ENCODE measurements around the gene SLITRK3. TPM values are rescaled to one million over a fixed set of nuclear protein-coding genes. Genes with fewer than 3 reads are reported as not detected.

SLITRK3 gene
- total and polyA plus RNA-seq, 4 donors, result 0.03 to 0.26 (median 0.24) TPM; not detected in 1

- H3K27ac ChIP-seq (ENCODE audit: low read depth in 1 of 2, low read length in 2 of 2), result no peak overlapping the region
- peaks cover 0 to 6% of the 10 kb centered on the region in 2 donors for H3K27me3 ChIP-seq (ENCODE audit: control insufficient read depth in 1 of 2, insufficient read depth in 2 of 2, low read length in 1 of 2)
- H3K36me3 ChIP-seq (ENCODE audit: control insufficient read depth in 1 of 2, insufficient read depth in 2 of 2, low read length in 1 of 2), result no peaks in the 10 kb centered on the region
- intact Hi-C loops (cut with DNase I), result no loop called here
- no peak for DNase-seq
- peak overlapping the region in 1 of 2 donors; percentile 21 for H3K4me3 ChIP-seq (ENCODE audit: low read length in 2 of 2)
- peaks cover 4 to 10% of the 10 kb centered on the region in 2 donors for H3K4me1 ChIP-seq (ENCODE audit: control insufficient read depth in 1 of 2, insufficient read depth in 2 of 2, low read length in 2 of 2)
- WGBS, 2 donors, result 2 to 3% methylated on average over 22 of the region's 22 CpGs
- ATAC-seq (ENCODE audit: low FRiP score), result no peak
- H3K9me3 ChIP-seq (ENCODE audit: control insufficient read depth, low read length), result no peaks in the 10 kb centered on the region
Observed at GRCh38 chr3:165194511-165195240, 1.5 kb downstream of the SLITRK3 start.

GRCh38 chr3:165193366-165194254 is 2.6 kb downstream of the SLITRK3 start:
- intact Hi-C loops (cut with DNase I), result no loop called here
- ATAC-seq (ENCODE audit: low FRiP score), result no peak
- no peak for DNase-seq
- H3K27ac ChIP-seq (ENCODE audit: low read depth in 1 of 2, low read length in 2 of 2), result no peak overlapping the region
- H3K36me3 ChIP-seq (ENCODE audit: control insufficient read depth in 1 of 2, insufficient read depth in 2 of 2, low read length in 1 of 2), result no peaks in the 10 kb centered on the region
- H3K4me1 ChIP-seq (ENCODE audit: control insufficient read depth in 1 of 2, insufficient read depth in 2 of 2, low read length in 2 of 2), result peaks cover 4 to 10% of the 10 kb centered on the region in 2 donors
- H3K27me3 ChIP-seq (ENCODE audit: control insufficient read depth in 1 of 2, insufficient read depth in 2 of 2, low read length in 1 of 2), result peaks cover 0 to 6% of the 10 kb centered on the region in 2 donors
- WGBS, 2 donors, result 1 to 2% methylated on average over 18 of the region's 18 CpGs
- H3K4me3 ChIP-seq (ENCODE audit: low read length in 2 of 2), result peak overlapping the region in 1 of 2 donors; percentile 44
- no peaks in the 10 kb centered on the region for H3K9me3 ChIP-seq (ENCODE audit: control insufficient read depth, low read length)

- WGBS, 2 donors, result 5 to 7% methylated on average over 13 to 14 of the region's 14 CpGs
- ATAC-seq (ENCODE audit: low FRiP score), result no peak
- Histone ChIP-seq H3K27ac (ENCODE audit: low read depth in 1 of 2, low read length in 2 of 2) (no peak overlapping the region), H3K27me3 (ENCODE audit: control insufficient read depth in 1 of 2, insufficient read depth in 2 of 2, low read length in 1 of 2) (peaks cover 0 to 6% of the 10 kb centered on the region in 2 donors), H3K4me3 (ENCODE audit: low read length in 2 of 2) (no peak overlapping the region), H3K9me3 (ENCODE audit: control insufficient read depth, low read length) (no peaks in the 10 kb centered on the region), H3K36me3 (ENCODE audit: control insufficient read depth in 1 of 2, insufficient read depth in 2 of 2, low read length in 1 of 2) (no peaks in the 10 kb centered on the region), H3K4me1 (ENCODE audit: control insufficient read depth in 1 of 2, insufficient read depth in 2 of 2, low read length in 2 of 2) (peaks cover 4 to 10% of the 10 kb centered on the region in 2 donors)
- intact Hi-C loops (cut with DNase I), result no loop called here
- DNase-seq, result no peak
Observed at GRCh38 chr3:165192610-165193192, 3.5 kb downstream of the SLITRK3 start.

- Histone ChIP-seq H3K36me3 (ENCODE audit: control insufficient read depth in 1 of 2, insufficient read depth in 2 of 2, low read length in 1 of 2) (no peaks in the 10 kb centered on the region), H3K9me3 (ENCODE audit: control insufficient read depth, low read length) (no peaks in the 10 kb centered on the region), H3K27me3 (ENCODE audit: control insufficient read depth in 1 of 2, insufficient read depth in 2 of 2, low read length in 1 of 2) (peaks cover 0 to 6% of the 10 kb centered on the region in 2 donors), H3K4me1 (ENCODE audit: control insufficient read depth in 1 of 2, insufficient read depth in 2 of 2, low read length in 2 of 2) (peaks cover 0 to 8% of the 10 kb centered on the region in 2 donors), H3K27ac (ENCODE audit: low read depth in 1 of 2, low read length in 2 of 2) (no peak overlapping the region), H3K4me3 (ENCODE audit: low read length in 2 of 2) (no peak overlapping the region)
- intact Hi-C loops (cut with DNase I), result no loop called here
- WGBS, 2 donors, result 61 to 71% methylated on average over 3 of the region's 3 CpGs
- ATAC-seq (ENCODE audit: low FRiP score), result no peak
- no peak for DNase-seq
Observed at GRCh38 chr3:165191491-165191890, 4.7 kb downstream of the SLITRK3 start.

GRCh38 chr3:165188452-165188851 is 7.7 kb downstream of the SLITRK3 start:
- ATAC-seq (ENCODE audit: low FRiP score) (no peak), DNase-seq (no peak)
- Histone ChIP-seq H3K4me3 (ENCODE audit: low read length in 2 of 2) (no peak overlapping the region), H3K36me3 (ENCODE audit: control insufficient read depth in 1 of 2, insufficient read depth in 2 of 2, low read length in 1 of 2) (no peaks in the 10 kb centered on the region), H3K9me3 (ENCODE audit: control insufficient read depth, low read length) (no peaks in the 10 kb centered on the region), H3K27ac (ENCODE audit: low read depth in 1 of 2, low read length in 2 of 2) (no peak overlapping the region), H3K4me1 (ENCODE audit: control insufficient read depth in 1 of 2, insufficient read depth in 2 of 2, low read length in 2 of 2) (peaks cover 0 to 3% of the 10 kb centered on the region in 2 donors), H3K27me3 (ENCODE audit: control insufficient read depth in 1 of 2, insufficient read depth in 2 of 2, low read length in 1 of 2) (no peaks in the 10 kb centered on the region)
- WGBS, 2 donors, result 94% methylated on average over 12 of the region's 12 CpGs
- intact Hi-C loops (cut with DNase I), result no loop called here

GRCh38 chr3:165185707-165186327 is 10.4 kb downstream of the SLITRK3 start:
- ATAC-seq (ENCODE audit: low FRiP score) (peak; percentile 84), DNase-seq (no peak)
- no peaks in the 10 kb centered on the region for H3K27me3 ChIP-seq (ENCODE audit: control insufficient read depth in 1 of 2, insufficient read depth in 2 of 2, low read length in 1 of 2)
- 20 to 22% methylated on average over 8 of the region's 8 CpGs for WGBS, 2 donors
- no peaks in the 10 kb centered on the region for H3K36me3 ChIP-seq (ENCODE audit: control insufficient read depth in 1 of 2, insufficient read depth in 2 of 2, low read length in 1 of 2)
- intact Hi-C loops (cut with DNase I), result no loop called here
- no peaks in the 10 kb centered on the region for H3K4me1 ChIP-seq (ENCODE audit: control insufficient read depth in 1 of 2, insufficient read depth in 2 of 2, low read length in 2 of 2)
- H3K4me3 ChIP-seq (ENCODE audit: low read length in 2 of 2), result no peak overlapping the region
- no peaks in the 10 kb centered on the region for H3K9me3 ChIP-seq (ENCODE audit: control insufficient read depth, low read length)
- no peak overlapping the region for H3K27ac ChIP-seq (ENCODE audit: low read depth in 1 of 2, low read length in 2 of 2)

GRCh38 chr3:165181556-165181955 is 14.6 kb downstream of the SLITRK3 start:
- no peak for ATAC-seq (ENCODE audit: low FRiP score)
- 79 to 88% methylated on average over 1 of the region's 1 CpG for WGBS, 2 donors
- no peaks in the 10 kb centered on the region for H3K4me1 ChIP-seq (ENCODE audit: control insufficient read depth in 1 of 2, insufficient read depth in 2 of 2, low read length in 2 of 2)
- no peak overlapping the region for H3K27ac ChIP-seq (ENCODE audit: low read depth in 1 of 2, low read length in 2 of 2)
- no peaks in the 10 kb centered on the region for H3K9me3 ChIP-seq (ENCODE audit: control insufficient read depth, low read length)
- DNase-seq, result no peak
- no peak overlapping the region for H3K4me3 ChIP-seq (ENCODE audit: low read length in 2 of 2)
- no peaks in the 10 kb centered on the region for H3K27me3 ChIP-seq (ENCODE audit: control insufficient read depth in 1 of 2, insufficient read depth in 2 of 2, low read length in 1 of 2)
- H3K36me3 ChIP-seq (ENCODE audit: control insufficient read depth in 1 of 2, insufficient read depth in 2 of 2, low read length in 1 of 2), result no peaks in the 10 kb centered on the region
- intact Hi-C loops (cut with DNase I), result no loop called here

GRCh38 chr3:165170236-165170635 is 25.9 kb downstream of the SLITRK3 start:
- peaks cover 0 to 1% of the 10 kb centered on the region in 2 donors for H3K27me3 ChIP-seq (ENCODE audit: control insufficient read depth in 1 of 2, insufficient read depth in 2 of 2, low read length in 1 of 2)
- H3K27ac ChIP-seq (ENCODE audit: low read depth in 1 of 2, low read length in 2 of 2), result no peak overlapping the region
- peaks cover 2% of the 10 kb centered on the region for H3K9me3 ChIP-seq (ENCODE audit: control insufficient read depth, low read length)
- no peaks in the 10 kb centered on the region for H3K36me3 ChIP-seq (ENCODE audit: control insufficient read depth in 1 of 2, insufficient read depth in 2 of 2, low read length in 1 of 2)
- H3K4me1 ChIP-seq (ENCODE audit: control insufficient read depth in 1 of 2, insufficient read depth in 2 of 2, low read length in 2 of 2), result no peaks in the 10 kb centered on the region
- DNase-seq (no peak), ATAC-seq (ENCODE audit: low FRiP score) (no peak)
- intact Hi-C loops (cut with DNase I), result no loop called here
- no peak overlapping the region for H3K4me3 ChIP-seq (ENCODE audit: low read length in 2 of 2)
- 87 to 94% methylated on average over 3 of the region's 3 CpGs for WGBS, 2 donors

Data from aorta (tissue), 5 donors.